ENCODE data around the gene DHX58. TPM values are rescaled to one million over a fixed set of nuclear protein-coding genes. Genes with fewer than 3 reads are reported as not detected.

DHX58 gene
- total and polyA plus RNA-seq, 2 donors (not counting 3 experiments of a cell fraction or from before 2014, with no cell fraction given): 3.1 to 9.0 TPM

DNA sequence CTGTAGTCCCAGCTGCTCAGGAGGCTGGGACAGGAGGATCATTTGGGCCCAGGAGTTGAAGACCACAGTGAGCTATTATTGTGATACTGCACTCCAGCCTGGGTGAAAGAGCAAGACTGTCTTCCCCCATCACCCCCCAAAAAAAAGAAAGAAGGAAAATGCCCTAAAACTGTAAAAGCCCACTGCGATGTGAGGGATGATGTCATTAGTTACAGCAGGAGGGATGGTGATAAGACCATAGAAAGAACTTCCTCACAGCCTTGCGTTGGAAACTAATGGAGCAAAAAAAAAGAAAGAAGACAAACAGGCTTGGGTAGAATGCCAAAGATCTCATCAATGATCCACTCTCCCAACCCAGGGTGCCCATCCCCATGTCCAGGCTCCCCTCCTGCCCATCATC is 33.0 kb downstream of the DHX58 start:
- TF ChIP-seq POLR2AphosphoS5 (IDR thresholded peaks at IDR 0.05; ENCODE audit: insufficient read depth, low read depth, low read length) (no peak), GATA2 (IDR thresholded peaks at IDR 0.05; ENCODE audit: insufficient read depth, insufficient read length, low read depth, low read length) (no peak), MYC (IDR thresholded peaks at IDR 0.05; ENCODE audit: low read depth, low read length) (no peak), POLR2A (IDR thresholded peaks at IDR 0.05; ENCODE audit: low read depth, low read length) (no peak), FOS (IDR thresholded peaks at IDR 0.05; ENCODE audit: borderline replicate concordance, insufficient read depth, low read length) (no peak), MAX (IDR thresholded peaks at IDR 0.05; ENCODE audit: insufficient read depth, insufficient read length) (no peak), EZH2 (IDR thresholded peaks at IDR 0.05; ENCODE audit: borderline replicate concordance, low read depth, low read length, severe bottlenecking) (no peak), JUN (IDR thresholded peaks at IDR 0.05; ENCODE audit: borderline replicate concordance, insufficient read depth, insufficient read length, low read depth) (no peak)
- TF ChIP-seq, protein P1, sequence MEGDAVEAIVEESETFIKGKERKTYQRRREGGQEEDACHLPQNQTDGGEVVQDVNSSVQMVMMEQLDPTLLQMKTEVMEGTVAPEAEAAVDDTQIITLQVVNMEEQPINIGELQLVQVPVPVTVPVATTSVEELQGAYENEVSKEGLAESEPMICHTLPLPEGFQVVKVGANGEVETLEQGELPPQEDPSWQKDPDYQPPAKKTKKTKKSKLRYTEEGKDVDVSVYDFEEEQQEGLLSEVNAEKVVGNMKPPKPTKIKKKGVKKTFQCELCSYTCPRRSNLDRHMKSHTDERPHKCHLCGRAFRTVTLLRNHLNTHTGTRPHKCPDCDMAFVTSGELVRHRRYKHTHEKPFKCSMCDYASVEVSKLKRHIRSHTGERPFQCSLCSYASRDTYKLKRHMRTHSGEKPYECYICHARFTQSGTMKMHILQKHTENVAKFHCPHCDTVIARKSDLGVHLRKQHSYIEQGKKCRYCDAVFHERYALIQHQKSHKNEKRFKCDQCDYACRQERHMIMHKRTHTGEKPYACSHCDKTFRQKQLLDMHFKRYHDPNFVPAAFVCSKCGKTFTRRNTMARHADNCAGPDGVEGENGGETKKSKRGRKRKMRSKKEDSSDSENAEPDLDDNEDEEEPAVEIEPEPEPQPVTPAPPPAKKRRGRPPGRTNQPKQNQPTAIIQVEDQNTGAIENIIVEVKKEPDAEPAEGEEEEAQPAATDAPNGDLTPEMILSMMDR (IDR thresholded peaks at IDR 0.05; ENCODE audit: extremely low read depth in 1 of 2, insufficient read depth in 1 of 2, low read depth in 1 of 2, low read length in 2 of 2): no peak
- Histone ChIP-seq H2AFZ (ENCODE audit: low read depth, low read length) (no peak overlapping the region), H3K9ac (replicated peaks; ENCODE audit: extremely low read depth, insufficient read depth, low read length) (no peak overlapping the region), H3K4me1 (ENCODE audit: control insufficient read depth, extremely low read depth, insufficient read depth, low read length) (peaks cover 3% of the 10 kb centered on the region), H3K9me3 (replicated peaks; ENCODE audit: control insufficient read depth, insufficient read depth, low read length) (no peaks in the 10 kb centered on the region), H3K9me1 (replicated peaks; ENCODE audit: control insufficient read depth, extremely low read depth, insufficient read depth, low read length) (no peaks in the 10 kb centered on the region), H3K27ac (ENCODE audit: insufficient read depth, low read depth, low read length) (no peak overlapping the region), H3K36me3 (ENCODE audit: control insufficient read depth in 2 of 2, extremely low read depth in 1 of 2, insufficient read depth in 2 of 2, low read length in 2 of 2) (no peaks in the 10 kb centered on the region), H4K20me1 (replicated peaks; ENCODE audit: control insufficient read depth, extremely low read depth, insufficient read depth, low read length) (no peaks in the 10 kb centered on the region), H3K27me3 (ENCODE audit: control insufficient read depth in 2 of 2, insufficient read depth in 2 of 2, low read length in 2 of 2) (peaks cover 0 to 2% of the 10 kb centered on the region in 2 experiments), H3K79me2 (ENCODE audit: control insufficient read depth, insufficient read depth, low read length) (no peaks in the 10 kb centered on the region), H3K4me3 (replicated peaks in 1 of 3; ENCODE audit: insufficient read depth in 1 of 3, low read depth in 1 of 3, low read length in 3 of 3) (no peak overlapping the region), H3K4me2 (ENCODE audit: insufficient read depth, low read length) (no peak overlapping the region)
- intact Hi-C loops (cut with micrococcal nuclease): no loop called here
- POLR2A ChIA-PET: no interaction called here
- FAIRE-seq (no peak), DNase-seq (ENCODE audit: low read depth, low spot score) (no peak)
- no TSS peak for BruUV-seq (replicated peaks)
- dilution Hi-C loops (cut with MboI; ENCODE audit: extremely low pct_ligation_motif_present, low sequenced_read_pairs): no loop called here
- CTCF ChIA-PET: interaction anchor here (0.5 to 1.8 kb wide), 7 partner anchors 8 to 357 kb away, joined by 3 to 6 read pairs (median 3); no protein-coding TSS in a partner anchor

Measured in endothelial cell of umbilical vein (primary cell).